Mononuclear cell (primary cell): Measurements from ENCODE around the gene ENTREP3. TPM values are rescaled to one million over a fixed set of nuclear protein-coding genes. Genes with fewer than 3 reads are reported as not detected.
"Not testable (repeated sequence)": the region's sequence is repeated elsewhere in the genome, so short reads cannot be mapped to it uniquely, and the experiment has no call there.

Source experiments
- H3K27me3 ChIP-seq: 2 replicates; pipeline ENCODE4 v1.6.0; 2011; ENCODE audit warnings: low read length, control low read depth; ENCODE audit not compliant: insufficient read depth
- H3K4me1 ChIP-seq: 2 replicates; pipeline ENCODE4 v1.5.1; 2011; ENCODE audit warnings: mild to moderate bottlenecking, low read length, control low read depth; ENCODE audit not compliant: insufficient read depth
- H3K4me3 ChIP-seq: 2 replicates; pipeline ENCODE4 v1.5.1; 2011; ENCODE audit warnings: mild to moderate bottlenecking, low read length, moderate library complexity
- H3K9me3 ChIP-seq: 2 replicates; pipeline ENCODE4 v1.5.1; 2011; ENCODE audit warnings: low read depth, mild to moderate bottlenecking, control low read depth, low read length
- total RNA-seq: library from RNA; depleted of rRNA; stranded (reverse); fragments of >200 nt; gene quantifications from one replicate; pipeline ENCODE4 v1.2.3, GENCODE V29; 2012

ENTREP3 gene, protein sequence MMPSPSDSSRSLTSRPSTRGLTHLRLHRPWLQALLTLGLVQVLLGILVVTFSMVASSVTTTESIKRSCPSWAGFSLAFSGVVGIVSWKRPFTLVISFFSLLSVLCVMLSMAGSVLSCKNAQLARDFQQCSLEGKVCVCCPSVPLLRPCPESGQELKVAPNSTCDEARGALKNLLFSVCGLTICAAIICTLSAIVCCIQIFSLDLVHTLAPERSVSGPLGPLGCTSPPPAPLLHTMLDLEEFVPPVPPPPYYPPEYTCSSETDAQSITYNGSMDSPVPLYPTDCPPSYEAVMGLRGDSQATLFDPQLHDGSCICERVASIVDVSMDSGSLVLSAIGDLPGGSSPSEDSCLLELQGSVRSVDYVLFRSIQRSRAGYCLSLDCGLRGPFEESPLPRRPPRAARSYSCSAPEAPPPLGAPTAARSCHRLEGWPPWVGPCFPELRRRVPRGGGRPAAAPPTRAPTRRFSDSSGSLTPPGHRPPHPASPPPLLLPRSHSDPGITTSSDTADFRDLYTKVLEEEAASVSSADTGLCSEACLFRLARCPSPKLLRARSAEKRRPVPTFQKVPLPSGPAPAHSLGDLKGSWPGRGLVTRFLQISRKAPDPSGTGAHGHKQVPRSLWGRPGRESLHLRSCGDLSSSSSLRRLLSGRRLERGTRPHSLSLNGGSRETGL
- total RNA-seq, result 2.1 TPM

- H3K27me3 ChIP-seq, result no peaks in the 10 kb centered on the region
- H3K9me3 ChIP-seq, result no peaks in the 10 kb centered on the region
- H3K4me3 ChIP-seq, result peak within 1 kb of the TSS; percentile 60
- H3K4me1 ChIP-seq, result peaks cover 28% of the 10 kb centered on the region
Measured at GRCh38 chr1:155255243-155256007, at the start of gene ENTREP3. Gene ENTREP3 (minus strand): TSS chr1:155255483. CDS start chr1:155254877, 606 bp downstream.

GRCh38 chr1:155304558-155305063 is 49.3 kb upstream of the ENTREP3 start:
- H3K4me3 ChIP-seq, result no peak overlapping the region
- no peaks in the 10 kb centered on the region for H3K27me3 ChIP-seq
- H3K4me1 ChIP-seq, result peaks cover 15% of the 10 kb centered on the region
- H3K9me3 ChIP-seq, result no peaks in the 10 kb centered on the region

- Histone ChIP-seq H3K27me3 (peaks cover 2% of the 10 kb centered on the region), H3K4me1 (no peaks in the 10 kb centered on the region), H3K4me3 (no peak within 1 kb of the TSS), H3K9me3 (no peaks in the 10 kb centered on the region)
Measured at GRCh38 chr1:155301342-155301841, 46.1 kb upstream of the ENTREP3 start, which contains the start of gene PKLR. Gene PKLR (minus strand): TSS chr1:155301438. CDS start chr1:155301395, 43 bp downstream.

GRCh38 chr1:155300553-155301329 is 45.5 kb upstream of the ENTREP3 start:
- Histone ChIP-seq H3K27me3 (peaks cover 6% of the 10 kb centered on the region), H3K9me3 (no peaks in the 10 kb centered on the region), H3K4me3 (no peak overlapping the region), H3K4me1 (no peaks in the 10 kb centered on the region)

GRCh38 chr1:155300024-155300423 is 44.7 kb upstream of the ENTREP3 start:
- Histone ChIP-seq H3K27me3 (peaks cover 12% of the 10 kb centered on the region), H3K4me3 (no peak overlapping the region), H3K9me3 (no peaks in the 10 kb centered on the region), H3K4me1 (peaks cover 3% of the 10 kb centered on the region)

- Histone ChIP-seq H3K27me3 (peaks cover 23% of the 10 kb centered on the region), H3K4me3 (no peak overlapping the region), H3K4me1 (peaks cover 4% of the 10 kb centered on the region), H3K9me3 (no peaks in the 10 kb centered on the region)
Measured at GRCh38 chr1:155297384-155297783, 42.1 kb upstream of the ENTREP3 start.

- no peaks in the 10 kb centered on the region for H3K9me3 ChIP-seq
- peaks cover 4% of the 10 kb centered on the region for H3K4me1 ChIP-seq
- peaks cover 23% of the 10 kb centered on the region for H3K27me3 ChIP-seq
- no peak overlapping the region for H3K4me3 ChIP-seq
Measured at GRCh38 chr1:155296661-155297060, 41.4 kb upstream of the ENTREP3 start.

DNA sequence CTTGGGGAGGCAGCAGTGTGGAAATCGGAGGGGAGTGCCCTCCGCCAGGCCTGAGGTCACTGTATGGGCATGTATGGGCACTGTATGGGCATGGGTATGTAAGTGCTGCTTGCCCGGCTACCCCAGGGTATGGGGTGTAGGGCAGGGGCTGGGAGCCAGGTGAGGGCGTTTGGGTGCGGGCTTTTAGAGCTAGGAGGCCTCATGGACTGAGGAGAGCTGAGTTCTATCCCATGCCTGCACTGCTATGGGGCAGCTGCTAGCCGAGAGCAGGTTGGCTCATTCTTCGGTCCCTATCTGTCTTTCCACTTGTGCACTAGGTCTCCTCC is 40.6 kb upstream of the ENTREP3 start:
- no peaks in the 10 kb centered on the region for H3K9me3 ChIP-seq
- H3K27me3 ChIP-seq, result peaks cover 23% of the 10 kb centered on the region
- H3K4me1 ChIP-seq, result peaks cover 4% of the 10 kb centered on the region
- H3K4me3 ChIP-seq, result no peak overlapping the region

DNA sequence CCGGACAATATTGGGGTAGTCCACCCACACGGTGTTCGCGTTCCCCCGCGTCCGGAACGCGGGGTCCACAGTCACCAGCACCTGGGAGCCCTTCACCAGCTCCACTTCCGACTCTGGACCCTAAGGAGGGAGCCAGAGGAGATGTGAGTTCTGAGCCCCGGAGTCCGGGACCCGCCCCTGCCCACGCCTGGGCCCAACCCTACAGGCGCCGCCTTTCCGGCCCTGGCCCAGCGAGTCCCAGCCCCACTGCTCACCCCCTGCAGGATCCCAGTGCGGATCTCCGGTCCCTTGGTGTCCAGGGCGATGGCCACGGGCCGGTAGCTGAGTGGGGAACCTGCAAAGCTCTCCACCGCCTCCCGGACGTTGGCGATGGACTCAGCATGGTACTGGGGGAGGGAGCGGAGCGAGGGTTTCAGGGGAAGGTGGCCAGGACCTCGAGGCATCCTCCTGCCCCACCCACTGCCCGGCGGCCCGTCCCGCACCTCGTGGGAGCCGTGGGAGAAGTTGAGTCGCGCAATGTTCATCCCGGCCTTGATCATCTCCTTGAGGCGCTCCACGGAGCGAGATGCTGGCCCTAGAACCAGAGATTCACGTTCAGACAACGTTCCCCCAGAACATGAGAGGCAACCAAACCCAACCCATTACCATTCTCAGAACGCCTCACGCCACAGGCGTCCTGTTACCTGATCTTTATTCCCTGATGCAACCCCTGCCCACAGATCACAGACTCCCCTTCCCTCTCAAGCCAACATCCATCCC is 40.1 kb upstream of the ENTREP3 start:
- peaks cover 23% of the 10 kb centered on the region for H3K27me3 ChIP-seq
- no peak overlapping the region for H3K4me3 ChIP-seq
- H3K4me1 ChIP-seq, result peaks cover 4% of the 10 kb centered on the region
- no peaks in the 10 kb centered on the region for H3K9me3 ChIP-seq

GRCh38 chr1:155294520-155295182 is 39.4 kb upstream of the ENTREP3 start:
- peaks cover 4% of the 10 kb centered on the region for H3K4me1 ChIP-seq

GRCh38 chr1:155293086-155293749 is 37.9 kb upstream of the ENTREP3 start:
- H3K27me3 ChIP-seq, result peaks cover 23% of the 10 kb centered on the region
- H3K9me3 ChIP-seq, result no peaks in the 10 kb centered on the region
- H3K4me3 ChIP-seq, result no peak overlapping the region
- peaks cover 4% of the 10 kb centered on the region for H3K4me1 ChIP-seq

More at GRCh38 chr1:155294520-155295182, 39.4 kb upstream of the ENTREP3 start:
- Histone ChIP-seq H3K27me3 (peaks cover 23% of the 10 kb centered on the region), H3K9me3 (no peaks in the 10 kb centered on the region), H3K4me3 (no peak overlapping the region)

DNA sequence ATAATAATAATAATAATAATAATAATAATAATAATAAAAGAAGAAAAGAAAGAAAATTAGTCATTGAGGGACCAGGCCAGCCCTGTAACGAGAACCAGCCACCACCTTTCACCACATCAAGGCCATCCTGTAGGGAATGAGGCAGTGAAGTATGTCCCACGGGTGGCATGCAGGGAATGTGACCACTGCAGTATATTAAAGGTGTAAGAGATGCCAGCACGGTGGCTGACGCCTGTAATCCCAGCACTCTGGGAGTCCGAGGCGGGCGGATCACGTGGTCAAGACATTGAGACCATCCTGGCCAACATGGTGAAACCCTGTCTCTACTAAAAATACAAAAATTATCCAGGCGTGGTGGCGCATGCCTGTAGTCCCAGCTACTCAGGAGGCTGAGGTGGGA is 35.7 kb upstream of the ENTREP3 start:
- H3K9me3 ChIP-seq, H3K4me1 ChIP-seq, H3K4me3 ChIP-seq: not testable (repeated sequence)
- peaks cover 20% of the 10 kb centered on the region for H3K27me3 ChIP-seq

GRCh38 chr1:155287987-155288543 is 32.8 kb upstream of the ENTREP3 start:
- Histone ChIP-seq H3K27me3 (no peaks in the 10 kb centered on the region), H3K9me3 (no peaks in the 10 kb centered on the region), H3K4me1 (no peaks in the 10 kb centered on the region), H3K4me3 (no peak overlapping the region)
